GM12875 (cell line): ENCODE measurements around the gene ORC4.

Experiments
- H3K4me3 ChIP-seq: one replicate; pipeline ENCODE4 v1.5.1; 2011; ENCODE audit warnings: low read depth, low read length, control low read depth
- TF ChIP-seq, protein P1 (sequence below): IDR thresholded peaks from 2 replicates; pipeline ENCODE4 v1.5.1; 2011; ENCODE audit warnings: low read depth, mild to moderate bottlenecking, control low read depth, inconsistent platforms, low read length, moderate library complexity, borderline replicate concordance; ENCODE audit not compliant: insufficient read depth

Gene ORC4

GRCh38 chr2:147977679-147978078 lies 42.9 kb downstream of the ORC4 start:
- TF ChIP-seq, protein P1, sequence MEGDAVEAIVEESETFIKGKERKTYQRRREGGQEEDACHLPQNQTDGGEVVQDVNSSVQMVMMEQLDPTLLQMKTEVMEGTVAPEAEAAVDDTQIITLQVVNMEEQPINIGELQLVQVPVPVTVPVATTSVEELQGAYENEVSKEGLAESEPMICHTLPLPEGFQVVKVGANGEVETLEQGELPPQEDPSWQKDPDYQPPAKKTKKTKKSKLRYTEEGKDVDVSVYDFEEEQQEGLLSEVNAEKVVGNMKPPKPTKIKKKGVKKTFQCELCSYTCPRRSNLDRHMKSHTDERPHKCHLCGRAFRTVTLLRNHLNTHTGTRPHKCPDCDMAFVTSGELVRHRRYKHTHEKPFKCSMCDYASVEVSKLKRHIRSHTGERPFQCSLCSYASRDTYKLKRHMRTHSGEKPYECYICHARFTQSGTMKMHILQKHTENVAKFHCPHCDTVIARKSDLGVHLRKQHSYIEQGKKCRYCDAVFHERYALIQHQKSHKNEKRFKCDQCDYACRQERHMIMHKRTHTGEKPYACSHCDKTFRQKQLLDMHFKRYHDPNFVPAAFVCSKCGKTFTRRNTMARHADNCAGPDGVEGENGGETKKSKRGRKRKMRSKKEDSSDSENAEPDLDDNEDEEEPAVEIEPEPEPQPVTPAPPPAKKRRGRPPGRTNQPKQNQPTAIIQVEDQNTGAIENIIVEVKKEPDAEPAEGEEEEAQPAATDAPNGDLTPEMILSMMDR: no peak

GRCh38 chr2:147976102-147976501 lies 44.4 kb downstream of the ORC4 start:
- no peak overlapping the region for H3K4me3 ChIP-seq
- TF ChIP-seq, protein P1: no peak

More at GRCh38 chr2:147977679-147978078, 42.9 kb downstream of the ORC4 start:
- H3K4me3 ChIP-seq: no peak overlapping the region

GRCh38 chr2:147968571-147968970 lies 52.0 kb downstream of the ORC4 start:
- no peak overlapping the region for H3K4me3 ChIP-seq
- TF ChIP-seq, protein P1: no peak

- no peak overlapping the region for H3K4me3 ChIP-seq
- TF ChIP-seq, protein P1: no peak
Measured at GRCh38 chr2:147952118-147952517, 68.4 kb downstream of the ORC4 start.

- TF ChIP-seq, protein P1: no peak
- no peak overlapping the region for H3K4me3 ChIP-seq
Measured at GRCh38 chr2:147945660-147946059, 74.9 kb downstream of the ORC4 start.

GRCh38 chr2:147939313-147939712 lies 81.2 kb downstream of the ORC4 start:
- TF ChIP-seq, protein P1: no peak
- H3K4me3 ChIP-seq: no peak overlapping the region

DNA sequence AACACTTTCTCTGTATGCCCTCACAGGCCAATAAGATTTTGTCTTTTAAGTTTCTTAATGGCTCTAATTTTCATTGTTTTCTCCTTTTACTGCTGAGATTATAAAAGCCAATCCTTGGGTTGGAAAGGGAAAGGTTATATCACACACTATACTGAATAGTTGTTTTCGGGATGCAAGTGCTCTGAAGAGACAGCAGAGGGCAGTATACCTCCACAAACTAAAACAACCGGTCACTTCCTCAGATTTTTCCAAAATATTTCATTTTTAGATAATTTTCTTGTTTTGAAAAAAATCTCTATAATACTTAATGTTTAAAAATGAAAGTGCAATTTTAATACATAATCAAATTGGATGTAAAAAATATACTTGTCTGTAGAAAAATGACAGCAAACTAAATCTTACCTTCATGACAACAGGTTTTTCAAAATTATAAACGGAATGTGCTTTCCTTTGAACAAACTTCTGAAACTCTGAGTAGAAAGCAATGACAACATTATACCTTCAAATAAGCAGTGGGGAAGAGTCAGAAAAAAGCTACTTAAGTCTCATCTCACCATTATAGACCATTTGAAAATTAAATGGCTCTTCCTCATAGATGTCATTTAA lies 82.7 kb downstream of the ORC4 start:
- TF ChIP-seq, protein P1: peak; percentile 72
- H3K4me3 ChIP-seq: no peak overlapping the region
